WERI-Rb-1 (cell line): ENCODE data around the gene AP5Z1.

Experiments used
- DNase-seq: peaks from one replicate; pipeline ENCODE4 v3.0.0-alpha.2; 2020
- H3K27ac ChIP-seq: fragments of 250-450 bp; sonication (Bioruptor Pico); 2 replicates; pipeline ENCODE4 v1.5.1; 2020; ENCODE audit warnings: mild to moderate bottlenecking, moderate library complexity
- H3K27me3 ChIP-seq: fragments of 250-450 bp; sonication (Bioruptor Pico); 2 replicates; pipeline ENCODE4 v1.5.1; 2021; ENCODE audit warnings: mild to moderate bottlenecking, low read depth, moderate library complexity; ENCODE audit not compliant: insufficient read depth, severe bottlenecking
- H3K36me3 ChIP-seq: fragments of 250-450 bp; sonication (Bioruptor Pico); 2 replicates; pipeline ENCODE4 v1.5.1; 2020; ENCODE audit warnings: mild to moderate bottlenecking, moderate library complexity
- H3K4me3 ChIP-seq: 2 replicates; pipeline ENCODE4 v1.5.1; 2011; ENCODE audit warnings: low read depth, mild to moderate bottlenecking, control low read depth, low read length
- H3K9me3 ChIP-seq: fragments of 250-450 bp; sonication (Bioruptor Pico); 2 replicates; pipeline ENCODE4 v1.5.1; 2021; ENCODE audit warnings: mild to moderate bottlenecking, moderate library complexity; ENCODE audit not compliant: severe bottlenecking
- TF ChIP-seq, protein P1 (sequence below): IDR thresholded peaks from 2 replicates; pipeline ENCODE4 v1.5.1; 2011; ENCODE audit warnings: low read depth, mild to moderate bottlenecking, control low read depth, inconsistent platforms, low read length

The AP5Z1 gene

DNA sequence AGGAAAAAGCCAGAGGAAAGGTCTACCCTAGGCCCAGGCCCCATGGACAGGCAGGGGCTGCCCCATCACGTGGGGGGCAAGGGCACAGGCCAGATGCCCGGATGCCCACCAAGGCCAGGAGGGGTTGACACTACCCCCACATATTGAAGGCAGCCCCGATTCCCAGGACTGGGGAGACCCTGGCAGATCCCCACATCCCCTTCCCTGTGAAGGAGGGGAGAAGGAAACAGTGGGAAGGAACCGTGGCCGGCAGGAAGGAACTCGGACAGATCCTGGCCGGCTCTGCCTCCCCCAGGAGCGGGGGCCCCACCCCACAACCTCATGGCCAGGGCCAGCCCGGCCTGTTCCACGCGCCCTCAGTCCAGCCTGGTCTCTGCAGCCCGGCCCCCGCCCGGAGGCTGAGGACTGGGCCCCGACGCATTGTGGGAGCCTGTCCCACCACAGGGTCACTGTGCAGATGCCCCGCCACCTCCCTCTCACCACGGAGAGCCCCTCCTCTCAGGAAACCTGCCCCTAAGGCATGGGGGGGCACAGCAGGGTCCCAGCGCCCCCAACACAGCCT, 45.1 kb downstream of the AP5Z1 start:
- H3K27ac ChIP-seq: no peak overlapping the region
- TF ChIP-seq, protein P1, sequence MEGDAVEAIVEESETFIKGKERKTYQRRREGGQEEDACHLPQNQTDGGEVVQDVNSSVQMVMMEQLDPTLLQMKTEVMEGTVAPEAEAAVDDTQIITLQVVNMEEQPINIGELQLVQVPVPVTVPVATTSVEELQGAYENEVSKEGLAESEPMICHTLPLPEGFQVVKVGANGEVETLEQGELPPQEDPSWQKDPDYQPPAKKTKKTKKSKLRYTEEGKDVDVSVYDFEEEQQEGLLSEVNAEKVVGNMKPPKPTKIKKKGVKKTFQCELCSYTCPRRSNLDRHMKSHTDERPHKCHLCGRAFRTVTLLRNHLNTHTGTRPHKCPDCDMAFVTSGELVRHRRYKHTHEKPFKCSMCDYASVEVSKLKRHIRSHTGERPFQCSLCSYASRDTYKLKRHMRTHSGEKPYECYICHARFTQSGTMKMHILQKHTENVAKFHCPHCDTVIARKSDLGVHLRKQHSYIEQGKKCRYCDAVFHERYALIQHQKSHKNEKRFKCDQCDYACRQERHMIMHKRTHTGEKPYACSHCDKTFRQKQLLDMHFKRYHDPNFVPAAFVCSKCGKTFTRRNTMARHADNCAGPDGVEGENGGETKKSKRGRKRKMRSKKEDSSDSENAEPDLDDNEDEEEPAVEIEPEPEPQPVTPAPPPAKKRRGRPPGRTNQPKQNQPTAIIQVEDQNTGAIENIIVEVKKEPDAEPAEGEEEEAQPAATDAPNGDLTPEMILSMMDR: no peak
- H3K4me3 ChIP-seq: no peak overlapping the region
- no peaks in the 10 kb centered on the region for H3K27me3 ChIP-seq
- H3K36me3 ChIP-seq: no peaks in the 10 kb centered on the region
- DNase-seq: no peak
- no peaks in the 10 kb centered on the region for H3K9me3 ChIP-seq

DNA sequence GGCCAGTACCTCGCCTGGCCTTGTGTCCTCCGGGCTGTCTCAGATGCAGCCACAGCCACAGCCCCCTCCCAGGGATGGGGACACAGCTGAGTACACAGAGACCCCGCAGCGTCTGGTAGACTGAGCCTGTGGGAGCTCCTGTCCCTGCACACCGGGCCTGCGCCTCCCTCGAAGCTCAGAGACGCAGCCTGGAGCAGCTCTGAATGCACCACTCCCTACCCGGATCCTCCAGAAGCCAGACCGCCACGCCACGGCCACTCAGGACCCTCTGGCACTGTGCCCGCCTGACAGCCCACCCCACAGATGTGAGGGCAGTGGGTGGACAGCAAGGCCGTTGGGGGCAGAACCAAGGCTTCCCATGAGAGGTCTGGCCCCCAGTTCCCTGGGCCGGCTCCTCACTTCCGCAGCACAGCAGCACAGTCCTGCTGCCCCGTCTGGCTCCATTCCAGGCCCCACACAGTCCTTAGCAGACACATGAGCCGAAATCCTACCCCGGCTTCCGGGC, 45.6 kb downstream of the AP5Z1 start:
- Histone ChIP-seq H3K4me3 (no peak overlapping the region), H3K27me3 (no peaks in the 10 kb centered on the region), H3K27ac (no peak overlapping the region), H3K9me3 (no peaks in the 10 kb centered on the region), H3K36me3 (no peaks in the 10 kb centered on the region)
- no peak for DNase-seq
- TF ChIP-seq, protein P1: no peak

DNA sequence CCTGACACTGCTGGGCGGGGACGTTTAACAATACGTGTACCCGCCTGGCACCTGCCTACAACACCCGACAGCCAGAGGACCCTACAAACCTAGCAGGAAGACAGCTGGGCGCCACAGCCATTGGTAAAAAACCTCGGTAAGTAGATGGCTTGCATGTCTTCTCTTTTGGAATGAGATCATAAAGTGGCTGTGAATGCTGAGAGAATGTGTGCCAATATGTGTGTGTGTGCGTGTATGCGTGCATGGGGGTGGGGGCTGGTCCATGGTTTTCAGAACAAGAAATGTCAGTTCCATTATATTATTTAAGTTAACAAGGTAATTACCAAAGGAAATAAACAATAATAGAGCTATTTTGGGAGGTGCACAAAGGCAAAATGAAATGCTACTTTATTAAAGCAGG, 47.3 kb downstream of the AP5Z1 start:
- no peaks in the 10 kb centered on the region for H3K27me3 ChIP-seq
- H3K9me3 ChIP-seq: no peaks in the 10 kb centered on the region
- TF ChIP-seq, protein P1: no peak
- no peaks in the 10 kb centered on the region for H3K36me3 ChIP-seq
- no peak overlapping the region for H3K27ac ChIP-seq
- no peak for DNase-seq
- no peak overlapping the region for H3K4me3 ChIP-seq

DNA sequence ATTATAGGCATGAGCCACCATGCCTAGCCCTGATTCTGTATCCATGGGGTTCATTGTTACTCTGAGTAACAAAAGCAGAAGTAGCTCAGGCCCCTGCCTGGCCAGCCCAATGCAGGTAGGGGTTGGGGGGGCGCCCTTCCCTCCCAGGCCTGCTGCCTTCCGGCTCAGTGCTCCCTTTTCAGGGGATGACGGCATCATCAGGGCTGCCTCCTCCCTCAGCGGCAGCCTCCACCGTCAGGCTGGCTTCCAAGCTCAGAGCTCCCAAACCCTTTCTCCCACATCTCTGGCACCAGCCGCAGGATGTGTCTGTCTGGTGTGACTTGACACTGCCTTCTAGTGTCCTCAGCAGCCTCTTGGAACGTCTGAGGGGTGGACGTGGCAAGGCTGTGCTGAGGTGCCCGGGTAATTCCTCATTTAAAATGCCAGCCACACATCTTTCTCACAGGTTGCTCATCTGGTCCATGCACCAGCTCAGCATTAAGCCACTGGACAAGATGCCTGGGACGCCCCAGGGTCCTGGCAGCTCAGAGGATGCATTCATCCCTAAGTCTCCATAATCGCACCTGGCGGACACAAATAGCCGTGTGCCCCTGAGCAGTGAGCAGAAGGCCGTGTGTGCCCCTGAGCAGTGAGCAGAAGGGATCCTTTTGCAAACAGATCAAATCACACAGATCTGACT, 48.2 kb downstream of the AP5Z1 start:
- TF ChIP-seq, protein P1: no peak
- no peaks in the 10 kb centered on the region for H3K9me3 ChIP-seq
- no peak for DNase-seq
- H3K36me3 ChIP-seq: no peaks in the 10 kb centered on the region
- no peak overlapping the region for H3K27ac ChIP-seq
- no peak overlapping the region for H3K4me3 ChIP-seq
- H3K27me3 ChIP-seq: no peaks in the 10 kb centered on the region

DNA sequence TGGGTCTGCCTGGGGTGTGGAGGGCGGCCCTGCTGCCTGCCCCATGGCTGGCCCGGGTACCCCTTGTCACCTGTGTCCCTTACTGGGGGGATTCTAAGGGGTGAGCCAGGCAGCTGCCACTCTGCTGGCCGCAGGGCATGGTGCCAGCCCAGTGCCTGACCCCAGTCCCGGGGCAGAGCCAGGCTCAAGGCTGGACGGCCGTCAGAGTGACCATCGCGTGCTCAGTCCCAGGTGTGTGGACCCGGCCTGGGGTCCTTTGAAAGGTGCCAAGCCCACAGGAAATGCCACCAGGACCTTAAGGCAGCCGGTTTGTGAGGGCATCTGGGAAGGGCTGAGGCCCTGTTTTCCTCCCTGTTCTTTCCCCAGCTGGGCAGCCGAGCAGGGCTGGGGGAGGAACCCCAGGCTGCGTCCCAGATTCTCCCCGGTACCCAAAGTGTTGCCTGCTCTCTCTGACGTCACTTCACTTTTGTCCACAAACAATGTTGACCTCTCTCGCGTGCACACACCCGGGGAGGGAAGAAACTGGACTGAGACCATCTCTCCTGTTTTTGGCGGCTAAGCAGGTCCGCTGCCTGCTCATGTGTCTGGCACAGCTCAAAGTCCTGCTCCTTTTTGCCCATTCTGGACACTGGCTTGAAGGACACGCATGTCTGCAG, 48.8 kb downstream of the AP5Z1 start:
- H3K36me3 ChIP-seq: 0 out of 2 replicates have a peak, but pooled peaks cover 3% of the 10 kb centered on the region
- TF ChIP-seq, protein P1: no peak
- no peaks in the 10 kb centered on the region for H3K27me3 ChIP-seq
- H3K4me3 ChIP-seq: no peak overlapping the region
- H3K9me3 ChIP-seq: no peaks in the 10 kb centered on the region
- no peak for DNase-seq
- no peak overlapping the region for H3K27ac ChIP-seq
